Suprapubic skin (tissue), 4 donors: ENCODE results near the gene RNLS.

Source experiments
- CTCF ChIP-seq, 2 donors: fragments of 200-600 bp in 1 of 2; fragments of 450-650 bp in 1 of 2; sonication (generic) in 1 of 2; IDR thresholded peaks; one replicate each; pipeline ENCODE4 v1.5.1; 2016 to 2019; ENCODE audit warnings: antibody characterized with exemption in 2 of 2, mild to moderate bottlenecking in 1 of 2, moderate library complexity in 1 of 2
- EP300 ChIP-seq: sonication (generic); formaldehyde crosslinking; IDR thresholded peaks from one replicate; pipeline ENCODE4 v1.6.1; 2017; ENCODE audit warnings: antibody characterized with exemption
- POLR2A ChIP-seq, 2 donors: fragments of 450-650 bp; IDR thresholded peaks; one replicate each; pipeline ENCODE4 v1.6.1; 2017; ENCODE audit warnings: antibody characterized with exemption in 2 of 2, mild to moderate bottlenecking in 2 of 2, moderate library complexity in 2 of 2
- POLR2AphosphoS5 ChIP-seq, 3 donors: sonication (generic); formaldehyde crosslinking; IDR thresholded peaks; one replicate each; pipeline ENCODE4 v1.6.1; 2017; ENCODE audit warnings: antibody characterized with exemption in 3 of 3

- TF ChIP-seq CTCF (IDR thresholded peaks at IDR 0.05) (no peak), POLR2A (IDR thresholded peaks at IDR 0.05) (no peak), POLR2AphosphoS5 (IDR thresholded peaks at IDR 0.05) (no peak), EP300 (no peak)
Measured at GRCh38 chr10:88243836-88244730, 339.0 kb downstream of the RNLS start.
